Ovary (tissue), 3 donors: ENCODE data around the gene AMIGO1.

Experiments
- EP300 ChIP-seq: sonication (generic); formaldehyde crosslinking; IDR thresholded peaks from one replicate; pipeline ENCODE4 v1.6.1; 2017; ENCODE audit warnings: antibody characterized with exemption
- POLR2A ChIP-seq: fragments of 450-650 bp; IDR thresholded peaks from one replicate; pipeline ENCODE4 v1.6.1; 2017; ENCODE audit warnings: antibody characterized with exemption, mild to moderate bottlenecking, moderate library complexity
- TF ChIP-seq, protein P1 (sequence below), 3 donors: fragments of 450-650 bp in 2 of 3; fragments of 200-600 bp in 1 of 3; IDR thresholded peaks; one replicate each; pipeline versions ENCODE4 v1.5.1 to v1.8.0; 2016 to 2022; ENCODE audit warnings: antibody characterized with exemption in 3 of 3, mild to moderate bottlenecking in 1 of 3
- donor health status: DM: no; HTN: no; CAD: no.

DNA sequence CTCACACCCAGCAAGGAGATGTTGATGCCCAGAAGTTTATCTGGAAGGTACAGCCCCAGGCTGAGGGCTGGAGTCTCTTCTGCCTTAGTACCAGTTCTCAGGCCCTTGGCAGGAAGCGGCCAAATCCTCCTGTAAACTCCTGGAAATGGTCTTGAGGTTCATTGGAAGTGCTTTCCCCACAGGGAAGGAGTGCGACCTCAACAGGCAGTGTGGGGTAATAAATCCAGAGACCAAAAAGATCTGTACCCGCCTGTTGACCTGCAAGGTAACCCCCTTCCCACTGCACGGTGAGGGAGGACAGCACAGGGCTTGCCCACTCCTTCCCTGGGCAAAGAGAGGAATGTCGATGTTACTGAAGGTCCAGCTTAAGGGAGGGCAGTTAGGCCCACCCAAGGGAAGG is 21.3 kb downstream of the AMIGO1 start:
- TF ChIP-seq, protein P1, sequence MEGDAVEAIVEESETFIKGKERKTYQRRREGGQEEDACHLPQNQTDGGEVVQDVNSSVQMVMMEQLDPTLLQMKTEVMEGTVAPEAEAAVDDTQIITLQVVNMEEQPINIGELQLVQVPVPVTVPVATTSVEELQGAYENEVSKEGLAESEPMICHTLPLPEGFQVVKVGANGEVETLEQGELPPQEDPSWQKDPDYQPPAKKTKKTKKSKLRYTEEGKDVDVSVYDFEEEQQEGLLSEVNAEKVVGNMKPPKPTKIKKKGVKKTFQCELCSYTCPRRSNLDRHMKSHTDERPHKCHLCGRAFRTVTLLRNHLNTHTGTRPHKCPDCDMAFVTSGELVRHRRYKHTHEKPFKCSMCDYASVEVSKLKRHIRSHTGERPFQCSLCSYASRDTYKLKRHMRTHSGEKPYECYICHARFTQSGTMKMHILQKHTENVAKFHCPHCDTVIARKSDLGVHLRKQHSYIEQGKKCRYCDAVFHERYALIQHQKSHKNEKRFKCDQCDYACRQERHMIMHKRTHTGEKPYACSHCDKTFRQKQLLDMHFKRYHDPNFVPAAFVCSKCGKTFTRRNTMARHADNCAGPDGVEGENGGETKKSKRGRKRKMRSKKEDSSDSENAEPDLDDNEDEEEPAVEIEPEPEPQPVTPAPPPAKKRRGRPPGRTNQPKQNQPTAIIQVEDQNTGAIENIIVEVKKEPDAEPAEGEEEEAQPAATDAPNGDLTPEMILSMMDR (IDR thresholded peaks at IDR 0.05), result no peak
- TF ChIP-seq POLR2A (no peak), EP300 (no peak)
